Naive thymus-derived CD4-positive, alpha-beta T cell (primary cell): ENCODE measurements around the gene KRTAP9-2. TPM values are rescaled to one million over a fixed set of nuclear protein-coding genes. Genes with fewer than 3 reads are reported as not detected.
A peak's percentile ranks its signal among the peaks of the same experiment; 100 is the strongest.
"Not testable (repeated sequence)": the region's sequence is repeated elsewhere in the genome, so short reads cannot be mapped to it uniquely, and the experiment has no call there.

Source experiments
- ATAC-seq: fragments of 150-1000 bp; cut with Tn5 transposase; 2 replicates; pipeline ENCODE4 v1.10.0; 2021; ENCODE audit warnings: mild to moderate bottlenecking, moderate library complexity
- CTCF ChIA-PET: fragments of 350-600 bp; sonication (Branson Sonifier 250); formaldehyde crosslinking; loops from one replicate; lab custom pipeline; 2021; ENCODE audit warnings: antibody characterized with exemption; lab: Charles Lee
- POLR2A ChIA-PET: fragments of 350-600 bp; sonication (Branson Sonifier 250); formaldehyde crosslinking; loops from one replicate; lab custom pipeline; 2021; ENCODE audit warnings: antibody characterized with exemption, inconsistent platforms; lab: Charles Lee
- DNase-seq, 9 donors: peaks; one replicate each; pipeline versions ENCODE4 v3.0.0 to v3.0.0-alpha.2; 2020 to 2022; ENCODE audit warnings: mixed read lengths in 1 of 9
- H3K27ac ChIP-seq: one replicate; pipeline ENCODE4 v1.7.0; 2013; ENCODE audit warnings: mild to moderate bottlenecking, low read depth, low read length, moderate library complexity
- H3K27me3 ChIP-seq, 2 donors: one replicate each; pipeline ENCODE4 v1.7.0; 2013; ENCODE audit warnings: low read length in 2 of 2, mild to moderate bottlenecking in 2 of 2, moderate library complexity in 2 of 2; ENCODE audit not compliant: control insufficient read depth in 2 of 2, insufficient read depth in 2 of 2
- H3K36me3 ChIP-seq, 3 experiments: 1 replicate in 2 of 3; 2 replicates in 1 of 3; pipeline ENCODE4 v1.7.0; 2013; ENCODE audit warnings: low read length in 3 of 3, mild to moderate bottlenecking in 3 of 3, moderate library complexity in 1 of 3; ENCODE audit not compliant: insufficient read depth in 3 of 3, control insufficient read depth in 2 of 3
- H3K4me1 ChIP-seq, 2 donors: one replicate each; pipeline ENCODE4 v1.7.0; 2013; ENCODE audit warnings: low read length in 2 of 2, mild to moderate bottlenecking in 2 of 2, moderate library complexity in 1 of 2; ENCODE audit not compliant: control insufficient read depth in 2 of 2, insufficient read depth in 2 of 2
- H3K4me3 ChIP-seq: 2 replicates; pipeline ENCODE4 v1.7.0; 2013; ENCODE audit warnings: mild to moderate bottlenecking, low read length
- H3K9me3 ChIP-seq, 3 experiments: 1 replicate in 2 of 3; 2 replicates in 1 of 3; pipeline ENCODE4 v1.7.0; 2013; ENCODE audit warnings: low read length in 3 of 3; ENCODE audit not compliant: control insufficient read depth in 2 of 3
- H3K27ac Mint-ChIP-seq, 9 donors: one replicate each; pipeline ENCODE4 v1.8.0; 2020 to 2022; ENCODE audit warnings: mixed read lengths in 9 of 9, mild to moderate bottlenecking in 8 of 9, moderate library complexity in 5 of 9, inconsistent platforms in 2 of 9
- H3K27me3 Mint-ChIP-seq, 5 donors: one replicate each; pipeline ENCODE4 v1.8.0; 2021 to 2022; ENCODE audit warnings: mixed read lengths in 5 of 5, mild to moderate bottlenecking in 1 of 5
- H3K36me3 Mint-ChIP-seq, 5 donors: one replicate each; pipeline ENCODE4 v1.8.0; 2020 to 2022; ENCODE audit warnings: mixed read lengths in 5 of 5, mild to moderate bottlenecking in 3 of 5, inconsistent platforms in 1 of 5
- H3K4me1 Mint-ChIP-seq, 7 donors: one replicate each; pipeline ENCODE4 v1.8.0; 2020 to 2022; ENCODE audit warnings: mixed read lengths in 7 of 7, mild to moderate bottlenecking in 3 of 7, inconsistent platforms in 1 of 7
- H3K4me3 Mint-ChIP-seq, 10 donors: one replicate each; pipeline ENCODE4 v1.8.0; 2020 to 2022; ENCODE audit warnings: mild to moderate bottlenecking in 10 of 10, mixed read lengths in 10 of 10, moderate library complexity in 6 of 10, inconsistent platforms in 2 of 10
- H3K9me3 Mint-ChIP-seq, 11 donors: one replicate each; pipeline ENCODE4 v1.8.0; 2020 to 2022; ENCODE audit warnings: mixed read lengths in 11 of 11, mild to moderate bottlenecking in 4 of 11, inconsistent platforms in 1 of 11, moderate library complexity in 1 of 11
- intact Hi-C, 2 donors: fragments of 100-400 bp; cut with micrococcal nuclease; formaldehyde crosslinking; loops; one replicate each; pipeline ENCODE4 v1.15.1; 2023
- polyA plus RNA-seq, 2 donors: library from polyadenylated mRNA; unstranded; fragments of 300-500 nt; fragmentation: Illumina TruSeq; gene quantifications; one replicate each; pipeline ENCODE4 v1.2.3, GENCODE V29; 2021
- total RNA-seq, 6 experiments: library from RNA in 5 of 6; stranded (reverse) in 5 of 6; gene quantifications; 1 replicate in 5 of 6; 2 replicates in 1 of 6; pipeline ENCODE4 v1.2.3 and lab custom pipeline; 2021 to 2026

The KRTAP9-2 gene
- total and polyA plus RNA-seq, 7 experiments from 2014 or later, result not detected

- POLR2A ChIA-PET, result no interaction called here
Measured at GRCh38 chr17:41251261-41251660, 24.8 kb downstream of the KRTAP9-2 start.

GRCh38 chr17:41254861-41255260 lies 28.4 kb downstream of the KRTAP9-2 start:
- intact Hi-C loops, result no loop called here
- ATAC-seq (no peak), DNase-seq (no peak)
- Mint-ChIP-seq H3K27ac (no peak overlapping the region), H3K27me3 (peaks cover 0 to 45% (median 23%) of the 10 kb centered on the region in 5 donors), H3K9me3 (no peaks in the 10 kb centered on the region), H3K4me1 (peaks cover 0 to 20% (median 5%) of the 10 kb centered on the region in 7 donors), H3K4me3 (no peak overlapping the region), H3K36me3 (no peaks in the 10 kb centered on the region)
- Histone ChIP-seq H3K4me1 (no peaks in the 10 kb centered on the region), H3K9me3 (no peaks in the 10 kb centered on the region), H3K27me3 (peaks cover 0 to 6% of the 10 kb centered on the region in 2 donors), H3K4me3 (no peak overlapping the region), H3K36me3 (no peaks in the 10 kb centered on the region), H3K27ac (no peak overlapping the region)
- POLR2A ChIA-PET, result no interaction called here
- CTCF ChIA-PET, result no interaction called here

More at GRCh38 chr17:41251261-41251660, 24.8 kb downstream of the KRTAP9-2 start:
- Histone ChIP-seq H3K9me3 (no peaks in the 10 kb centered on the region), H3K36me3 (no peaks in the 10 kb centered on the region), H3K27me3 (no peaks in the 10 kb centered on the region), H3K27ac (no peak overlapping the region), H3K4me3 (no peak overlapping the region), H3K4me1 (no peaks in the 10 kb centered on the region)
- Mint-ChIP-seq H3K27me3 (peaks cover 0 to 29% (median 9%) of the 10 kb centered on the region in 5 donors), H3K4me1 (peaks cover 0 to 21% (median 9%) of the 10 kb centered on the region in 7 donors), H3K9me3 (no peaks in the 10 kb centered on the region), H3K4me3 (no peak overlapping the region), H3K36me3 (no peaks in the 10 kb centered on the region), H3K27ac (no peak overlapping the region)
- CTCF ChIA-PET, result no interaction called here
- intact Hi-C loops, result no loop called here
- no peak for ATAC-seq
- DNase-seq, result no peak

- CTCF ChIA-PET, POLR2A ChIA-PET, H3K9me3 ChIP-seq, ATAC-seq, intact Hi-C loops, H3K36me3 Mint-ChIP-seq, H3K27ac ChIP-seq, H3K4me1 ChIP-seq, H3K27me3 ChIP-seq, H3K27ac Mint-ChIP-seq, H3K4me3 ChIP-seq, H3K9me3 Mint-ChIP-seq, DNase-seq, H3K4me3 Mint-ChIP-seq, H3K36me3 ChIP-seq: not testable (repeated sequence)
- H3K4me1 Mint-ChIP-seq, result peaks cover 0 to 19% (median 4%) of the 10 kb centered on the region in 7 donors
- H3K27me3 Mint-ChIP-seq, result peaks cover 0 to 47% (median 17%) of the 10 kb centered on the region in 5 donors
Measured at GRCh38 chr17:41255381-41256290, 29.2 kb downstream of the KRTAP9-2 start, which contains the start of gene KRTAP9-9. Gene KRTAP9-9 (plus strand): TSS chr17:41255384.

GRCh38 chr17:41256291-41256685 lies 29.8 kb downstream of the KRTAP9-2 start:
- peaks cover 0 to 6% of the 10 kb centered on the region in 2 donors for H3K27me3 ChIP-seq
- POLR2A ChIA-PET, result no interaction called here
- no peak for ATAC-seq
- no peaks in the 10 kb centered on the region for H3K36me3 Mint-ChIP-seq
- H3K9me3 Mint-ChIP-seq, result no peaks in the 10 kb centered on the region
- no peaks in the 10 kb centered on the region for H3K4me1 ChIP-seq
- no peak overlapping the region for H3K4me3 ChIP-seq
- DNase-seq, result no peak
- intact Hi-C loops, result no loop called here
- H3K36me3 ChIP-seq, result no peaks in the 10 kb centered on the region
- H3K4me1 Mint-ChIP-seq, result peaks cover 0 to 18% (median 11%) of the 10 kb centered on the region in 7 donors
- no peak overlapping the region for H3K27ac ChIP-seq
- H3K9me3 ChIP-seq, result no peaks in the 10 kb centered on the region
- peaks cover 0 to 50% (median 16%) of the 10 kb centered on the region in 5 donors for H3K27me3 Mint-ChIP-seq
- CTCF ChIA-PET, result no interaction called here
- no peak overlapping the region for H3K27ac Mint-ChIP-seq
- H3K4me3 Mint-ChIP-seq, result no peak overlapping the region

GRCh38 chr17:41258406-41258805 lies 32.0 kb downstream of the KRTAP9-2 start:
- H3K4me1 Mint-ChIP-seq, result peaks cover 0 to 25% (median 14%) of the 10 kb centered on the region in 7 donors
- Histone ChIP-seq H3K27ac (no peak overlapping the region), H3K4me3 (no peak overlapping the region), H3K36me3 (no peaks in the 10 kb centered on the region), H3K4me1 (no peaks in the 10 kb centered on the region), H3K9me3 (no peaks in the 10 kb centered on the region), H3K27me3 (peaks cover 0 to 6% of the 10 kb centered on the region in 2 donors)
- intact Hi-C loops, result no loop called here
- H3K36me3 Mint-ChIP-seq, result no peaks in the 10 kb centered on the region
- CTCF ChIA-PET, result no interaction called here
- POLR2A ChIA-PET, result no interaction called here
- H3K27me3 Mint-ChIP-seq, result peaks cover 0 to 50% (median 16%) of the 10 kb centered on the region in 5 donors
- no peak for DNase-seq
- no peaks in the 10 kb centered on the region for H3K9me3 Mint-ChIP-seq
- no peak overlapping the region for H3K4me3 Mint-ChIP-seq
- no peak for ATAC-seq
- no peak overlapping the region for H3K27ac Mint-ChIP-seq

- POLR2A ChIA-PET, result no interaction called here
- DNase-seq (no peak), ATAC-seq (no peak)
- Mint-ChIP-seq H3K4me1 (peaks cover 0 to 27% (median 13%) of the 10 kb centered on the region in 7 donors), H3K27ac (peak overlapping the region in 1 of 9 donors; percentile 5), H3K27me3 (peaks cover 0 to 39% (median 14%) of the 10 kb centered on the region in 5 donors), H3K4me3 (no peak overlapping the region), H3K9me3 (no peaks in the 10 kb centered on the region), H3K36me3 (no peaks in the 10 kb centered on the region)
- no peak overlapping the region for H3K4me3 ChIP-seq
- CTCF ChIA-PET, result interaction anchor here (0.7 kb wide), 1 partner anchor 49 kb away, joined by 3 read pairs; no protein-coding TSS in a partner anchor
- no peaks in the 10 kb centered on the region for H3K9me3 ChIP-seq
- no peak overlapping the region for H3K27ac ChIP-seq
- no peaks in the 10 kb centered on the region for H3K36me3 ChIP-seq
- intact Hi-C loops, result loop anchor here in 1 of 2 donors (5.0 kb wide), 1 partner anchor 44 kb away; the partner anchor contains the start of gene KRTAP16-1
- no peaks in the 10 kb centered on the region for H3K4me1 ChIP-seq
- peaks cover 0 to 6% of the 10 kb centered on the region in 2 donors for H3K27me3 ChIP-seq
Measured at GRCh38 chr17:41263212-41263611, 36.8 kb downstream of the KRTAP9-2 start.
